HG03439 (cell line): ENCODE measurements around the gene TOGARAM2.

Source experiments
- ATAC-seq: cut with Tn5 transposase; IDR thresholded peaks from one replicate; pipeline ENCODE4 v1.9.1; 2021; ENCODE audit warnings: mild to moderate bottlenecking, moderate library complexity; ENCODE audit not compliant: unreplicated experiment

The TOGARAM2 gene

GRCh38 chr2:28997847-28998735 is 17.0 kb downstream of the TOGARAM2 start:
- ATAC-seq, result no peak

GRCh38 chr2:29000481-29000880 is 19.4 kb downstream of the TOGARAM2 start:
- ATAC-seq, result no peak

GRCh38 chr2:29000956-29001355 is 19.9 kb downstream of the TOGARAM2 start:
- no peak for ATAC-seq

- ATAC-seq, result no peak
Observed at GRCh38 chr2:29001806-29002205, 20.7 kb downstream of the TOGARAM2 start.

GRCh38 chr2:29004755-29005154 is 23.7 kb downstream of the TOGARAM2 start:
- no peak for ATAC-seq

GRCh38 chr2:29005331-29005730 is 24.2 kb downstream of the TOGARAM2 start:
- no peak for ATAC-seq

GRCh38 chr2:29006092-29006979 is 25.2 kb downstream of the TOGARAM2 start:
- ATAC-seq, result no peak

GRCh38 chr2:29006980-29007301 is 25.8 kb downstream of the TOGARAM2 start:
- no peak for ATAC-seq

GRCh38 chr2:29009270-29009669 is 28.2 kb downstream of the TOGARAM2 start:
- no peak for ATAC-seq

GRCh38 chr2:29009711-29010677 is 28.9 kb downstream of the TOGARAM2 start:
- no peak for ATAC-seq

GRCh38 chr2:29010946-29011345 is 29.8 kb downstream of the TOGARAM2 start:
- no peak for ATAC-seq

- no peak for ATAC-seq
Observed at GRCh38 chr2:29011418-29012060, 30.4 kb downstream of the TOGARAM2 start.

GRCh38 chr2:29012211-29012681 is 31.1 kb downstream of the TOGARAM2 start:
- no peak for ATAC-seq

- no peak for ATAC-seq
Observed at GRCh38 chr2:29013057-29013780, 32.1 kb downstream of the TOGARAM2 start.

GRCh38 chr2:29014331-29014730 is 33.2 kb downstream of the TOGARAM2 start:
- no peak for ATAC-seq

- no peak for ATAC-seq
Observed at GRCh38 chr2:29014811-29015421, 33.8 kb downstream of the TOGARAM2 start.

GRCh38 chr2:29015701-29016470 is 34.8 kb downstream of the TOGARAM2 start:
- ATAC-seq, result no peak

- no peak for ATAC-seq
Observed at GRCh38 chr2:29016504-29016903, 35.4 kb downstream of the TOGARAM2 start.
